SK-N-SH treated with all-trans-retinoic acid at 6 μM for 48 hours (cell line): ENCODE results near the gene CXCR6.

Source experiments
- ARNTL ChIP-seq: fragments of 450-650 bp; formaldehyde crosslinking; IDR thresholded peaks from 2 replicates; pipeline ENCODE4 v1.5.0; 2020; ENCODE audit warnings: low read depth, mild to moderate bottlenecking, moderate library complexity, borderline replicate concordance
- CREB5 ChIP-seq: fragments of 250-450 bp; sonication (Bioruptor Pico); IDR thresholded peaks from 2 replicates; pipeline ENCODE4 v1.5.1; 2020; ENCODE audit warnings: low read depth, mild to moderate bottlenecking, moderate library complexity
- ESRRG ChIP-seq: fragments of 250-450 bp; sonication (Bioruptor Pico); IDR thresholded peaks from 2 replicates; pipeline ENCODE4 v1.6.1; 2021; ENCODE audit warnings: mild to moderate bottlenecking
- GLIS3 ChIP-seq: fragments of 250-450 bp; sonication (Bioruptor Pico); IDR thresholded peaks from 2 replicates; pipeline ENCODE4 v1.5.0; 2020; ENCODE audit warnings: mild to moderate bottlenecking, moderate library complexity
- OSR1 ChIP-seq: fragments of 250-450 bp; sonication (Bioruptor Pico); IDR thresholded peaks from 2 replicates; pipeline ENCODE4 v1.8.0; 2022; ENCODE audit warnings: moderate library complexity, mild to moderate bottlenecking, inconsistent platforms
- PATZ1 ChIP-seq: fragments of 250-450 bp; sonication (Bioruptor Pico); IDR thresholded peaks from 2 replicates; pipeline ENCODE4 v1.8.0; 2020; ENCODE audit warnings: mild to moderate bottlenecking, moderate library complexity, borderline replicate concordance
- PPARA ChIP-seq: fragments of 250-450 bp; sonication (Bioruptor Pico); IDR thresholded peaks from 2 replicates; pipeline ENCODE4 v1.5.0; 2020; ENCODE audit warnings: mild to moderate bottlenecking, borderline replicate concordance
- TCF4 ChIP-seq: fragments of 250-450 bp; sonication (Bioruptor Pico); IDR thresholded peaks from 2 replicates; pipeline ENCODE4 v1.8.0; 2021; ENCODE audit warnings: mild to moderate bottlenecking, moderate library complexity, borderline replicate concordance
- TF ChIP-seq, protein P1 (sequence below): fragments of 250-450 bp; sonication (Bioruptor Pico); IDR thresholded peaks from 2 replicates; pipeline ENCODE4 v1.5.1; 2021; ENCODE audit warnings: mild to moderate bottlenecking, moderate library complexity

GRCh38 chr3:45921158-45922038, 21.9 kb upstream of the CXCR6 start:
- TF ChIP-seq CREB5 (CRISPR knock-in tag) (no peak), OSR1 (CRISPR knock-in tag) (no peak), ESRRG (CRISPR knock-in tag) (no peak), PPARA (CRISPR knock-in tag) (no peak), GLIS3 (no peak), ARNTL (CRISPR knock-in tag) (no peak), TCF4 (CRISPR knock-in tag) (no peak), PATZ1 (CRISPR knock-in tag) (no peak)
- TF ChIP-seq, protein P1, sequence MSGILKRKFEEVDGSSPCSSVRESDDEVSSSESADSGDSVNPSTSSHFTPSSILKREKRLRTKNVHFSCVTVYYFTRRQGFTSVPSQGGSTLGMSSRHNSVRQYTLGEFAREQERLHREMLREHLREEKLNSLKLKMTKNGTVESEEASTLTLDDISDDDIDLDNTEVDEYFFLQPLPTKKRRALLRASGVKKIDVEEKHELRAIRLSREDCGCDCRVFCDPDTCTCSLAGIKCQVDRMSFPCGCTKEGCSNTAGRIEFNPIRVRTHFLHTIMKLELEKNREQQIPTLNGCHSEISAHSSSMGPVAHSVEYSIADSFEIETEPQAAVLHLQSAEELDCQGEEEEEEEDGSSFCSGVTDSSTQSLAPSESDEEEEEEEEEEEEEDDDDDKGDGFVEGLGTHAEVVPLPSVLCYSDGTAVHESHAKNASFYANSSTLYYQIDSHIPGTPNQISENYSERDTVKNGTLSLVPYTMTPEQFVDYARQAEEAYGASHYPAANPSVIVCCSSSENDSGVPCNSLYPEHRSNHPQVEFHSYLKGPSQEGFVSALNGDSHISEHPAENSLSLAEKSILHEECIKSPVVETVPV (CRISPR knock-in tag): no peak
